GM10266 (cell line): Measurements from ENCODE around the gene NR2F1.

ENCODE experiments used
- DNase-seq: peaks from one replicate; pipeline ENCODE4 v3.0.0; 2012; ENCODE audit errors: extremely low spot score
- TF ChIP-seq, protein P1 (sequence below): IDR thresholded peaks from 2 replicates; pipeline ENCODE4 v1.5.1; 2012; ENCODE audit warnings: mild to moderate bottlenecking, low read depth; ENCODE audit not compliant: control insufficient read depth, insufficient read depth; ENCODE audit errors: missing control alignments

Gene NR2F1

DNA sequence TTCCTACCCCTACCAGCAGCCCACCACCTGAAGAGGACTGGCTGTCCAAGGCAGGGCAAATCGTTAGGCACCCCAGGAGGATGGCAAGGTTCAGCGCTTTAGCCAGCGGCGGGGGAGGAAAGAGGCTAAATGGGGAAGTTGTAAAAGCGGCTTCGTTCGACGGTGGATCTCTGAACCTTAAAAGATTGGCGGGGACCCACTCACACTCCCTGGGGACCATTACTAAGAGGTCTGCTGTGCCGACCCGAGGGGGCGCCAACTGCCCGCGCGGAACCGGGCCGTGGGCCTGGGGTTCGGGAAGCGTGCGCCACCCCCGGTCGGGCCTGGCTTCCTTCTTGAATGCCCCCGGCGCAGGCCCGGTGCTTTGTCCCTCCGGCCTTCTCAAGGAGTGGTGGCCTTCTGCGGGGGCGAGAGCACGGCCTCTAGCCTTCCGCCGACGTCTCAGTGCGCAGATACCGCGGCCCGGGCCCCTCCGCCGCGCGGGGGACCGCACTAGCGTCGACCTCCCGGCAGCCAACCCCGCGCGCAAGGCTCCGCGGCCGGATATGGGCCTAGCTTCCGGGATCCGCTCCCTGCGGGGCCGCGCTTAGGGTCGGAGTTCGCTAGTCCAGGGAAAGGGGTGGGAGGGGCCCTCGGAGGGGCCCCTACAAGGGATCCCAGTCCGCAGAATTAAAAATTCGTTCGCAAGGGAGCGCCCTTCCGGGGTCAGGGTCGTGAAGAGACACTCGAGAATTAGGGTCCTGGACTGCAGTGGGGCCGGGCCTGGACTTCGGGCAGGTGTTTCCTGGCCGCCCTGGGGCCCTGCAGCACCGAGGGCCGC, 12.5 kb upstream of the NR2F1 start:
- peak; percentile 37 for DNase-seq
- TF ChIP-seq, protein P1, sequence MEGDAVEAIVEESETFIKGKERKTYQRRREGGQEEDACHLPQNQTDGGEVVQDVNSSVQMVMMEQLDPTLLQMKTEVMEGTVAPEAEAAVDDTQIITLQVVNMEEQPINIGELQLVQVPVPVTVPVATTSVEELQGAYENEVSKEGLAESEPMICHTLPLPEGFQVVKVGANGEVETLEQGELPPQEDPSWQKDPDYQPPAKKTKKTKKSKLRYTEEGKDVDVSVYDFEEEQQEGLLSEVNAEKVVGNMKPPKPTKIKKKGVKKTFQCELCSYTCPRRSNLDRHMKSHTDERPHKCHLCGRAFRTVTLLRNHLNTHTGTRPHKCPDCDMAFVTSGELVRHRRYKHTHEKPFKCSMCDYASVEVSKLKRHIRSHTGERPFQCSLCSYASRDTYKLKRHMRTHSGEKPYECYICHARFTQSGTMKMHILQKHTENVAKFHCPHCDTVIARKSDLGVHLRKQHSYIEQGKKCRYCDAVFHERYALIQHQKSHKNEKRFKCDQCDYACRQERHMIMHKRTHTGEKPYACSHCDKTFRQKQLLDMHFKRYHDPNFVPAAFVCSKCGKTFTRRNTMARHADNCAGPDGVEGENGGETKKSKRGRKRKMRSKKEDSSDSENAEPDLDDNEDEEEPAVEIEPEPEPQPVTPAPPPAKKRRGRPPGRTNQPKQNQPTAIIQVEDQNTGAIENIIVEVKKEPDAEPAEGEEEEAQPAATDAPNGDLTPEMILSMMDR: no peak

DNA sequence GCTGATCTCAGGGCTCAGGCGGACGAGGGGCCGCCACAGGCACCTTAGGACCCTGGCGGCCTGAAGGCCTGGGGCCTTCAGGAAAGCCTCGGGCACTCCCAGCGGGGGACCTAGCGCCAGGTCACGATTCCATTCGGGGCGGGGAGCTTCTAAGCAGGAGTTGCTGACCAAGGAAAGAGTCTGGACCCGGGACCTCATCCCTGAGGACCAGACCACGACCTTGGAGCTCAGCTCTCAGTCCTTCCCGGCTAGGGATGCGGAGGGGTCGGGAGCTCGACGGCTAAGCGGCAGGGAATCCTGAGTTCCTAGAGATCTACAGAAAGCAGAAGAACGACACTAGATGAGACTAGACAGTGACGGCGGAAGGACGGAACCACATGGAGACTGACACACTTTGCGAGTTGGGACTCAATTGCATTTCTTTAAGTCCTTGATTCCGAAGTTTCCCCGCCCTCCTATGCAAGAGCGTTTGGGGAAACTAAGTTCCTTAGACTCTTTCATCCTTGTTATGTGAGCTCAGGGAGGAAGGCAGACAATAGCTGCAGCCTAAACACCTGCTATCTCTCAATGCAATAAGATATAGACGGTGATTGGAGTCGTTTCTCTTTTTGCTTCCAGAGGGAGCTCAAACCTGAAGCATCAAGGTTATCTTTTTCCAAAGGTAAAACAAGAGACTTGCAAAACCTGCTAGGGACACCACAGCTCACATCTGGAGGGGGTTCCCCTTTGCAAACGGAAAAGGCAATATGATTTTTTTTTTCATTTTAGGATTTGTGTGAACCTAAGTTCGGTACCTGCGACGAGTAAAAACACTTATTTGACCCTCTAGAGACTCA, 11.7 kb upstream of the NR2F1 start:
- DNase-seq: peak; percentile 20
- TF ChIP-seq, protein P1: no peak

DNA sequence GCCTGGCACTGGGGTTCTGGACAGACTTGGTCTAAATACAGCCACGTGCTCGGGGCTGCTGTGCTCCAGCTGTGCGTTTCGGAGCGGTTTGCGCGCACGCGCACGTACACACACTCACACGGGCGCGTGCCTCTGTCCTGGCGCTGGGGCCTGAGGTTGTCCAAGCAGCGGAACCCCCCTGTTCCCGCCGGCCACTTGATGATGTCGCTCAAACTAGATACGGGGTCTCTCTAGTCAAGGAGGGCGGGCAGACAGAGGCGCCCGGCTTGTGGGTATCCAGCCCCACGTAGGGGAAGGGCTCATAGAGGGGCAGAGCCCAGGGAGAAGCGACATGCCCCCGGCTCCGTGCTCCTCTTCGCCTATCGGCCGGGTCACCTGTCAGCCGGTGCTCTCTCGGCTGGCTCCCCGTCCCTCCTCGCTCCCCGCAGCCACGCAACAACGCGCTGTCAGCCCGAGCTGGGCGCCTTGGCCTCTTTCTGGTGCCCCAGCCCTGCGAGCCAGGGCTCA, 10.9 kb upstream of the NR2F1 start:
- DNase-seq: peak; percentile 21
- TF ChIP-seq, protein P1: no peak

DNA sequence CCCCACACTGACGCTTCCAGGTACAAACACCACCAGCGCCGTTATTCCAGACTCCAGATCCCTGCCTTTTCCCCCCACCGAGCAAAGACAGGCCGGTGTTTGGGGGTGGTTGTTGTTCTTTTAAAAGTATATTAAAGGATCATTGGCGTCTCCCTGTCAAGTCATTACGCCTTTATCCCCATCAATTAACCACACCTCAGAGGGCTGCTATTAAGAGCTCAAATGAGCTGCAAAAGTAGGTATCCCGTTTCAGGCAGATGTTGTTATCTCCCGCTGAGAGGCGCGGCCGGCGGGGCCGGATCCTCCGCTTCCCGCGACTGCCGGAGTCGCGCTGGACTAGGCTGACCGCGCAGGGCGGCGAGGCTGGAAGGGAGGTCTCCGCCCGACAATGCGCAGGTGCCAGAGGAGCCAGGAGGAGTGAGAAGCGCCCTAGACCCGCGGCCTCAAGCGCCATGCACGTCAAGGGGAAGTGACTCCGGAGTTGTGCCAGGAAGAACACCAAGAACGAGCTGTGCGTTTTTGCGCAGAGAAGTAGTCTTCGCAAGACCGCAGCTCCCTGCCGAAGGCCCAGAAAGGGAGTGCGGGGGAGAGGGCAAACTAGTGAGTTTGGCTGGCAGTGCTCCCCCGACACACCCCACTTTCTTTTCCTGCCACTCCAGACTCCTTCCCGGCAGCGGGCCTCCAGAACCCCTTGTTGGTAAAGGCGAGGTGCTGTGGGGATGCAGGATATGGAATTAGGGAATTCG, 10.2 kb upstream of the NR2F1 start:
- TF ChIP-seq, protein P1: no peak

DNA sequence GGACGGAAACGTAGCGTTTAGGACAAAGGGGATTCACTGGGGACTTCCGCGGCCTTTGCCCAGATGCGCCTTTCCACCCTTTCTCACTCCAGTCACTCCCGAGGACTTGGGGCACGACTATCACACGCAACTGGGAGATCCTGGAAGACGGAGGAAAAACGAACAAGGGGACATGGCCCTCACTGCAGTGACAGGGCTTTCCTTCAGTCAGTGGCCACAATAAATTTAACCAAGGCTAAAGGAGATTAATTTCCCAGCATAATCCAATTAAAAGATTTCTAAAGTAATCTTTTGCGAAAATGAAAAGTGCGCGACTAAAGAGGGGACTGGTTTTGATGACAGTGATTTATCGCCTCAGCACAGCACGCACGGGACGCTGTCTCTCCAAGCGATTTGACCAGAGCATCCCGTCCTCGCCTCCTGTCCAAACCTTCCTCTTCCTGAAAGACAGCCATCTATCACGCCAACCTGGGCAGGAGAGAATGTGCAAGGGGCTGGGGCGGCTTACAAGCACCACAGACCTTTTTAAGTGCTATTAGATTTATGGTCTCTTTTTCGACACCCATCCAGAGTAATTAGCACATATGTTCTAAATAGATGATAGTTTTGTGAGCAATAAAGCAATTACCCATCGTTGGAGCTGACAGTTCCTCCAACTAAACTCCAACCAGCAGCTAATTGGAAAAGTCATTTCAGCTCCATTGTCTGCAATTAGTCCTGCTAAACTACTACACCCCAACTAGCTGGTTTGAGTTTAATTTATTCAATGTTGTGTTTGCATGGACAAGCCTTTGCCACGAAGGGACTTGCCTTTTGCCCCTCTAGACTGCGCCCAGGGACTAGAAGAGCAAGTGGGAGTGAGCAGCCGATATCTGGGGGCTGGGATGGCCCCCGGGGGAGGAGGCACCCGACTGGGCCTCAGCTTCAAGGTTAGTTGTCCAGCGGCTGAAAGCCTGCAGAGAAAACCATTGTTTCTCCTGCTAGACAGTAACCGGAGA, 9.4 kb upstream of the NR2F1 start:
- DNase-seq: no peak
- TF ChIP-seq, protein P1: no peak

More for the DNA sequence above, 10.2 kb upstream of the NR2F1 start:
- DNase-seq: peak; percentile 13

DNA sequence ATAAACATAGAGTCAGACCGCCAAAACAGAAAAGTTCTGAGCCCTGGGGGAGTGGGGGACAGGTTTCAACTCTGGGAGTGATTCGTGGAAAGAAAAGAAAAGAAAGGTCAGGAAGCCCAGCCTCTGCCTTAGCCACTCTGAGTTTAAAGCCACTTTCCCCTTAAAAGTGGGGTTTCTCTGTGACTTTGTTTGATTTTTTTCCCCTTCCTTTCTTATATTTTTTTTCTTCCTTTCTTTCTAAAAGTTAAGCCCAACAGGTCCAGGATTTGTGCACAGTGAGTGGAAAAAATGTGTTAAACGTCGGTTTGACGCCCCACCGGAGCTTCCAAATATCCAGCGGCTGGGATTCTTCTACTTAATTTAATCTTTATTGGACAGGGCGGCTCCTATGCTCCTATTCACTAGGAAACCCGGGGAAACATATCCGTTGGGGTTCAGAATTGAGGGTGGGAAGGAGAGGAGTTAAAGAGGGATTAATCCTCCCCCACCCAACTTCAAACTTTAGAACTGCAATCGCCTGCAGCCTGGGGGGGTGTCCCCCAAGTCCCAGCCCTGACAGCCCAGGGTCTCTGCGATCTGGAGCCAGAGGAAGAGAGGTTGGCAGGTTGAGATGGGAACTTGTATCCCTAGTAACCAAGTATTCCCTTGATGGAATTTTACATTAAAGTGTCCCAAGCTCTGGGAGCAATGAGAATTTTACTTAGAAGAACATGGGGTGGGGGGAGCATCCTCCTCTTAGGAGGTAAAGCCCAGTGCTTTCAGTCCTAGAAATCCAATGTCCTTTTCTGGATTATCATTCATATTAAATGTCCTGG, 8.3 kb upstream of the NR2F1 start:
- TF ChIP-seq, protein P1: no peak

More for the DNA sequence above, 8.3 kb upstream of the NR2F1 start:
- DNase-seq: peak; percentile 12
